ENCODE results near the gene SSR1.
A peak's percentile ranks its signal among the peaks of the same experiment; 100 is the strongest.
"Not testable (repeated sequence)": the region's sequence is repeated elsewhere in the genome, so short reads cannot be mapped to it uniquely, and the experiment has no call there.

The SSR1 gene

GRCh38 chr6:7341271-7341670 lies 28.3 kb upstream of the SSR1 start:
- peaks cover 14% of the 10 kb centered on the region; the same call in 1 of the 2 replicates for H3K9me3 ChIP-seq (ENCODE audit: insufficient read depth, low read length)
- H3K9ac ChIP-seq (ENCODE audit: insufficient read length, low read depth), result no peak overlapping the region
- no peaks in the 10 kb centered on the region for H3K36me3 ChIP-seq (ENCODE audit: insufficient read depth, insufficient read length, low read length)
- no peak overlapping the region for H3K4me3 ChIP-seq (ENCODE audit: insufficient read length, low read depth)
- no peaks in the 10 kb centered on the region for H3K4me1 ChIP-seq (ENCODE audit: insufficient read depth, insufficient read length)
- TF ChIP-seq ZNF274 (IDR thresholded peaks at IDR 0.05; ENCODE audit: low read depth, low read length) (no peak), YY1 (IDR thresholded peaks at IDR 0.05; ENCODE audit: insufficient read depth, insufficient read length) (no peak), SUZ12 (IDR thresholded peaks at IDR 0.05; ENCODE audit: extremely low read depth, insufficient read depth, insufficient read length) (no peak)
- H3K27me3 ChIP-seq (ENCODE audit: insufficient read depth, insufficient read length), result no peaks in the 10 kb centered on the region
- DNase-seq (ENCODE audit: low read depth, low spot score), result no peak

GRCh38 chr6:7339007-7339732 lies 26.2 kb upstream of the SSR1 start:
- not testable (repeated sequence) for H3K36me3 ChIP-seq (ENCODE audit: insufficient read depth, insufficient read length, low read length); H3K4me1 ChIP-seq (ENCODE audit: insufficient read depth, insufficient read length); H3K9ac ChIP-seq (ENCODE audit: insufficient read length, low read depth); H3K4me3 ChIP-seq (ENCODE audit: insufficient read length, low read depth); H3K27me3 ChIP-seq (ENCODE audit: insufficient read depth, insufficient read length)
- peaks cover 14% of the 10 kb centered on the region; the same call in 1 of the 2 replicates for H3K9me3 ChIP-seq (ENCODE audit: insufficient read depth, low read length)
- DNase-seq (ENCODE audit: low read depth, low spot score), result peak; percentile 38

GRCh38 chr6:7338031-7338430 lies 25.0 kb upstream of the SSR1 start:
- no peaks in the 10 kb centered on the region for H3K36me3 ChIP-seq (ENCODE audit: insufficient read depth, insufficient read length, low read length)
- TF ChIP-seq ZNF274 (IDR thresholded peaks at IDR 0.05; ENCODE audit: low read depth, low read length) (no peak), SUZ12 (IDR thresholded peaks at IDR 0.05; ENCODE audit: extremely low read depth, insufficient read depth, insufficient read length) (no peak), YY1 (IDR thresholded peaks at IDR 0.05; ENCODE audit: insufficient read depth, insufficient read length) (no peak)
- H3K9ac ChIP-seq (ENCODE audit: insufficient read length, low read depth), result no peak overlapping the region
- H3K4me3 ChIP-seq (ENCODE audit: insufficient read length, low read depth), result no peak overlapping the region
- no peak for DNase-seq (ENCODE audit: low read depth, low spot score)
- no peaks in the 10 kb centered on the region for H3K4me1 ChIP-seq (ENCODE audit: insufficient read depth, insufficient read length)
- peaks cover 14% of the 10 kb centered on the region; the same call in 1 of the 2 replicates for H3K9me3 ChIP-seq (ENCODE audit: insufficient read depth, low read length)
- no peaks in the 10 kb centered on the region for H3K27me3 ChIP-seq (ENCODE audit: insufficient read depth, insufficient read length)

- Histone ChIP-seq H3K9me3 (ENCODE audit: insufficient read depth, low read length) (0 out of 2 replicates have a peak, but pooled peaks cover 1% of the 10 kb centered on the region), H3K9ac (ENCODE audit: insufficient read length, low read depth) (no peak overlapping the region), H3K4me1 (ENCODE audit: insufficient read depth, insufficient read length) (no peaks in the 10 kb centered on the region), H3K36me3 (ENCODE audit: insufficient read depth, insufficient read length, low read length) (no peaks in the 10 kb centered on the region), H3K4me3 (ENCODE audit: insufficient read length, low read depth) (no peak overlapping the region), H3K27me3 (ENCODE audit: insufficient read depth, insufficient read length) (no peaks in the 10 kb centered on the region)
- DNase-seq (ENCODE audit: low read depth, low spot score), result no peak
- TF ChIP-seq ZNF274 (IDR thresholded peaks at IDR 0.05; ENCODE audit: low read depth, low read length), result no peak
- no peak for TF ChIP-seq YY1 (IDR thresholded peaks at IDR 0.05; ENCODE audit: insufficient read depth, insufficient read length)
- TF ChIP-seq SUZ12 (IDR thresholded peaks at IDR 0.05; ENCODE audit: extremely low read depth, insufficient read depth, insufficient read length), result no peak
Measured at GRCh38 chr6:7335519-7335918, 22.5 kb upstream of the SSR1 start.

- H3K9me3 ChIP-seq (ENCODE audit: insufficient read depth, low read length), result no peaks in the 10 kb centered on the region
- H3K27me3 ChIP-seq (ENCODE audit: insufficient read depth, insufficient read length), result no peaks in the 10 kb centered on the region
- H3K36me3 ChIP-seq (ENCODE audit: insufficient read depth, insufficient read length, low read length), result no peaks in the 10 kb centered on the region
- no peak for DNase-seq (ENCODE audit: low read depth, low spot score)
- no peaks in the 10 kb centered on the region for H3K4me1 ChIP-seq (ENCODE audit: insufficient read depth, insufficient read length)
- TF ChIP-seq ZNF274 (IDR thresholded peaks at IDR 0.05; ENCODE audit: low read depth, low read length) (no peak), YY1 (IDR thresholded peaks at IDR 0.05; ENCODE audit: insufficient read depth, insufficient read length) (no peak), SUZ12 (IDR thresholded peaks at IDR 0.05; ENCODE audit: extremely low read depth, insufficient read depth, insufficient read length) (no peak)
- no peak overlapping the region for H3K9ac ChIP-seq (ENCODE audit: insufficient read length, low read depth)
- no peak overlapping the region for H3K4me3 ChIP-seq (ENCODE audit: insufficient read length, low read depth)
Measured at GRCh38 chr6:7334685-7335084, 21.7 kb upstream of the SSR1 start.

GRCh38 chr6:7332090-7332745 lies 19.2 kb upstream of the SSR1 start:
- TF ChIP-seq SUZ12 (IDR thresholded peaks at IDR 0.05; ENCODE audit: extremely low read depth, insufficient read depth, insufficient read length) (no peak), ZNF274 (IDR thresholded peaks at IDR 0.05; ENCODE audit: low read depth, low read length) (no peak)
- Histone ChIP-seq H3K9ac (ENCODE audit: insufficient read length, low read depth) (no peak overlapping the region), H3K4me3 (ENCODE audit: insufficient read length, low read depth) (no peak overlapping the region), H3K9me3 (ENCODE audit: insufficient read depth, low read length) (no peaks in the 10 kb centered on the region), H3K36me3 (ENCODE audit: insufficient read depth, insufficient read length, low read length) (no peaks in the 10 kb centered on the region), H3K4me1 (ENCODE audit: insufficient read depth, insufficient read length) (no peaks in the 10 kb centered on the region), H3K27me3 (ENCODE audit: insufficient read depth, insufficient read length) (no peaks in the 10 kb centered on the region)
- DNase-seq (ENCODE audit: low read depth, low spot score), result no peak

GRCh38 chr6:7331452-7331851 lies 18.5 kb upstream of the SSR1 start:
- Histone ChIP-seq H3K27me3 (ENCODE audit: insufficient read depth, insufficient read length) (no peaks in the 10 kb centered on the region), H3K36me3 (ENCODE audit: insufficient read depth, insufficient read length, low read length) (no peaks in the 10 kb centered on the region), H3K4me3 (ENCODE audit: insufficient read length, low read depth) (no peak overlapping the region), H3K4me1 (ENCODE audit: insufficient read depth, insufficient read length) (no peaks in the 10 kb centered on the region), H3K9me3 (ENCODE audit: insufficient read depth, low read length) (no peaks in the 10 kb centered on the region), H3K9ac (ENCODE audit: insufficient read length, low read depth) (no peak overlapping the region)
- DNase-seq (ENCODE audit: low read depth, low spot score), result no peak
- TF ChIP-seq SUZ12 (IDR thresholded peaks at IDR 0.05; ENCODE audit: extremely low read depth, insufficient read depth, insufficient read length) (no peak), ZNF274 (IDR thresholded peaks at IDR 0.05; ENCODE audit: low read depth, low read length) (no peak), YY1 (IDR thresholded peaks at IDR 0.05; ENCODE audit: insufficient read depth, insufficient read length) (no peak)
